ENCODE measurements around the gene PCLAF.
"Not testable (repeated sequence)": the region's sequence is repeated elsewhere in the genome, so short reads cannot be mapped to it uniquely, and the experiment has no call there.

PCLAF gene, protein sequence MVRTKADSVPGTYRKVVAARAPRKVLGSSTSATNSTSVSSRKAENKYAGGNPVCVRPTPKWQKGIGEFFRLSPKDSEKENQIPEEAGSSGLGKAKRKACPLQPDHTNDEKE

DNA sequence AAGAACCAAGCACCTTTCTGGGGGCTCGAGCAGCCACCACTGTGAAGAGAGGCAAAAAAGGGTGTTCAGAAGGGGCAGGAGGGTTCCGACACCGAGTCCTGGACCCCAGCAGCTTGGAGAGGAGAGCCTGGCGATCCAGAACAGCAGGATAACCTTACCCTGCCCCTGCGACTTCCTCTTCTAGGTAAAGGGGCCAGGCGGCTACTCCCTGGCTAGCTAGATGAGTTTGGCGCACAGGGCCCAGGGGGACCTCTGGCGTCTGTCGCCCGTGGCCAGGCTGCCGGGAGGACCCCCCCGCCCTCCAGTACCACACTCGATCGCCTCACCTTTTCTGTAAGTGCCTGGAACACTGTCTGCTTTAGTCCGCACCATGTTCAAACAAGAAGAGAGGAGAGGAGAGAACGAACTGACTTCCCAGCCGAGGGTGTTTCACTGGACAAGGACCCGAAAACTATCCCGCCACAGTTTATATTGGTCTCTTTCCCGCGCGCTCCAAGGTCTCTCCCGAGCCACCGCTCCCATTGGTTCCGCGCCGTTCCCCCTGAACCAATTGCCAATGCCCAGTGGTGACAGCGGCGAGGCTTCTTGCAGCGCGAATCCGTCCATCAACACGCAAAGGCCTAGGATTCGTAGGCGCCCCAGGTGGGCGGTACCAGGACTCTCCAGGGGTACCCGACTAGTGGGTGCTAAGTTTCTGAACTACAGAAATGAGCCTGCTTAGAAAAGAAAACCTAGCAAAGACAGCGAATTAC, at the start of gene PCLAF:
Gene PCLAF (minus strand): TSS at position 442 of the 752 bp plus-strand sequence. CDS start 70 bp downstream, at position 372.
- peak; percentile 95 for DNase-seq (ENCODE audit: low spot score)

GRCh38 chr15:64430000-64430735, 48.9 kb upstream of the PCLAF start:
- DNase-seq (ENCODE audit: low spot score) = no peak

DNA sequence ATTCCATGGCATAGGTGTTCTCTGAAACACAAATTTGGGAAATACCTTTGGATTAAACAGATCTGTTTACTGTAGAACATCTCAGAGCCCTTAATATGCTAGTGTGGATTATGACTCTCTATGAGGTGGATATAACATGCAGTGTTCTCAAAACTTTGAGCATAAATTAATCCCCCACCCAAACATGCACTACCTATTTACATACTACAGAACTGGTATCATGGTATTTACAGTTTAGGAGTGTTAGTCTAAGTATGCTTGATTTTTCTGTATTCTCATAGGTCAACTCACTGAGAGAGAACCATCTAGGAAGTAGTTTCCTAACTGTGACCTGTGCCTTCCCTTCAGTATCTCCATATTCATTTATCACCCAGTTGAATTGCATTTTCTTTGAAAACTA, 48.2 kb upstream of the PCLAF start:
- no peak for DNase-seq (ENCODE audit: low spot score)

- DNase-seq (ENCODE audit: low spot score) = no peak
Observed at GRCh38 chr15:64426845-64427465, 45.7 kb upstream of the PCLAF start.

GRCh38 chr15:64425221-64425620, 44.0 kb upstream of the PCLAF start:
- no peak for DNase-seq (ENCODE audit: low spot score)

DNA sequence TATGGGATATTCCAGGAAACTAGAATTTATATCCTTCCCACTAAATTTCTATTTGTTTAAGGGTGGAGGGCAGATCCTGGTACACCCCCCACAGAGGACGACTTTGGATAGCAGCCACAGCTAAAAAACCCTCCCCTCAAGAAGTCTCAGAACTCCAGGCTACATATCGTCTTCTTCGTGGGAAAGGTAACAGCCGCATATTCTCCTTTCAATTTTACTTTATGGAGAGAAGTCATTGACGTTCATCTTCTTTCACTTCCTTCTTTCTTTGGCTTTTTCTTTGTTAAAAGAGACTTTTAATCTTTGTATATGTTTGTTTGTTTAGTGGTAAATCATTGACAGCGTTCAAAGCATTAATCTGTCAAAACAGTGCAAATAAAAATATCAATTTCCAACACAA, 42.7 kb upstream of the PCLAF start:
- no peak for DNase-seq (ENCODE audit: low spot score)

DNA sequence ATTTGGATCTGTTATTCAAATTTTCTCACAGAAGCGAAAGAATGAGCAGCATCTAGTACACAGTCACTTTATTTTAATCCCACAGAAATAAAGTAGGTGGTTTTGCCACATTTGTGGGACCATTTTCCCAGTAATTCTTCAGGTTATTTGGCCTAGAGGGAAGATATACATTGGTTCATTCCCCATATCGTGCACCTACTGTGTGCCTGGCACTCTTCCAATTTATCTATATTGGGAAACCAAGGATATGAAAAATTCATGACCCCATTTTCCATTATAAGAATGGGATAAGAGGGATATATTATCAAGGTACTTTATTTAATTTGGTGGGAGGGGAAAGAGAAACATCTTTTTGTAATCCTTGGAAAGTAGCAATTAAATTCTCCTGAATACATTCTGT, 41.5 kb upstream of the PCLAF start:
- DNase-seq (ENCODE audit: low spot score) = no peak

- no peak for DNase-seq (ENCODE audit: low spot score)
Observed at GRCh38 chr15:64412216-64412615, 31.0 kb upstream of the PCLAF start.

DNA sequence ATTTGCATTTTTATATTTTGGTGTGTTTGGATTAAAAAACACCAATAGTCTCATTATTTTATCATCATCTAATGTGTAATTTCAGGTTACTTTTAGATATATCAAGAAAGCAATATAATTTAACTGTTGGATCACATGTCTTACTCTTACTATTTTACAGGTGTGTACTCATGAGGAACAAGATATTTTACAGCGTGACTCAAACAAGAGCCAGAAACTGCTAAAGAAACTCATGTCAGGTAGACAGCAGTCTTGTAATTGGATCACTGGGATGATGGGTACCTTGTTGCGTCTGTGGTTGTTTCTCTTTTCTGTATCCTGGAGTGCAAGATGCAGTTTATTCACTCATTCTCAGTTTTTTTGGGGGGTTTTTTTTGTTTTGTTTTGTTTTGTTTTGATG, 19.3 kb upstream of the PCLAF start:
- no peak for DNase-seq (ENCODE audit: low spot score)

GRCh38 chr15:64398575-64398974, 17.3 kb upstream of the PCLAF start:
- no peak for DNase-seq (ENCODE audit: low spot score)

- no peak for DNase-seq (ENCODE audit: low spot score)
Observed at GRCh38 chr15:64396789-64397188, 15.5 kb upstream of the PCLAF start.

DNA sequence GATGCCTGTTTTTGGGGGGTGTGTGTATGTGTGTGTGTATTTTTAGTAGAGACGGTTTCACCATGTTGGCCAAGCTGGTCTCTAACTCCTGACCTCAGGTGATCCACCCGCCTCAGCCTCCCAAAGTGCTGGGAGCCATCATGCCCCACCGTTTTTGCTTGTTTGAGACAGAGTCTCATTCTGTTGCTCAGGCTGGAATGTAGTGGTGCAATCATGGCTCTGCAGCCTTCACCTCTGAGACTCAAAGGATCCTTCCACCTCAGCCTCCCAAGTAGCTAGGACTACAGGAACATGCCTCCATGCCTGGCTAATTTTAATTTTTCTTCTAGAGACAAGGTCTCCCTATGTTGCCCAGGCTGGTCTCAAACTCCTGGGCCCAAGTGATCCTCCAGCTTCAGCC, 11.2 kb upstream of the PCLAF start:
- DNase-seq (ENCODE audit: low spot score) = not testable (repeated sequence)

- no peak for DNase-seq (ENCODE audit: low spot score)
Observed at GRCh38 chr15:64389036-64389435, 7.8 kb upstream of the PCLAF start.

- peak; percentile 93 for DNase-seq (ENCODE audit: low spot score)
Observed at GRCh38 chr15:64387562-64388168, 6.4 kb upstream of the PCLAF start, which contains the start of gene TRIP4. TRIP4 (plus strand) TSS chr15:64387836; CDS start chr15:64387864, 28 bp downstream.

- DNase-seq (ENCODE audit: low spot score) = no peak
Observed at GRCh38 chr15:64386291-64386690, 5.0 kb upstream of the PCLAF start.

- no peak for DNase-seq (ENCODE audit: low spot score)
Observed at GRCh38 chr15:64383760-64384159, 2.5 kb upstream of the PCLAF start.

DNA sequence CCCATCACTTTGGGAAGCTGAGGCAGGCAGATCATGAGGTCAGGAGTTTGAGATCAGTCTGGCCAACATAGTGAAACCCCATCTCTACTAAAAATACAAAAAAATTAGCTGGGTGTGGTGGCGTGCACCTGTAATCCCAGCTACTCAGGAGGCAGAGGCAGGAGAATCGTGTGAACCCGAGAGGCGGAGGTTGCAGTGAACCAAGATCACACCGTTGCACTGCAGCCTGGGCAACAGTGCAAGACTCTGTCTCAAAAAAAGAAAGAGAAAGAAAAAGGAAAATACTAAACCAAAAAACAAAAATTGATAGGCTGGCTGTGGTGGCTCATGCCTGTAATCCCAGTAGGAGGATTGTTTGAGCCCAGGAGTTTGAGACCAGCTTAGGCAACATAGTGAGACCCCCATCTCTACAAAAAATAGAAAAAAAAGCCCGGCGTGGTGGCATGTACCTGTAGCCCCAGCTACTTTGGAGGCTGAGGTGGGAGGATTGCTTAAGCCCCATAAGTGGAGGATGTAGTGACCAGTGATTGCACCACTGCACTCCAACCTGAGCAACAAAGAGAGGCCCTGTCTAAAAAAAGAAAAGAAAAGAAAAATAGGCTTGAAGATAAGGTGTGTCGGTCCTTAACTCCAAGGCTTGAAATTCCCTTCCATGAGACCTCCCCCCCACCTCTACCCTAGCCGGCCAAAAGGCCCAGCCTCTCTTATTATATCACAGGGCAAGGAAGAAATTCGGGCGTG, 941 bp downstream of the PCLAF start:
- DNase-seq (ENCODE audit: low spot score) = peak; percentile 20

GRCh38 chr15:64379216-64379960, 1.9 kb downstream of the PCLAF start:
- DNase-seq (ENCODE audit: low spot score) = peak; percentile 54

- DNase-seq (ENCODE audit: low spot score) = no peak
Observed at GRCh38 chr15:64373360-64373759, 7.9 kb downstream of the PCLAF start.

DNA sequence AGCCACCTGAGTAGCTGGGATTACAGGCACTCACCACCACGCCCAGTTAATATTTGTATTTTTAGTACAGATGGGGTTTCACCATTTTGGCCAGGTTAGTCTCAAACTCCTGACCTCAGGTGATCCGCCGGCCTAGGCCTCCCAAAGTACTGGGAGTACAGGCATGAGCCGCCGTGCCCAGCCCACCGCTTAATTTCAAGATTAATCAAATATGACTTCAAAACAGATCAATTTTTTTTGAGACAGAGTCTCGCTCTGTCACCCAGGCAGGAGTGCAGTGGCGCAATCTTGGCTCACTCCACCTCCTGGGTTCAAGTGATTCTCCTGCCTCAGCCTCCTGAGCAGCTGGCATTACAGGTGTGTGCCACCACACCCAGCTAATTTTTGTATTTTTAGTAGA, 9.9 kb downstream of the PCLAF start:
- DNase-seq (ENCODE audit: low spot score) = not testable (repeated sequence)

DNA sequence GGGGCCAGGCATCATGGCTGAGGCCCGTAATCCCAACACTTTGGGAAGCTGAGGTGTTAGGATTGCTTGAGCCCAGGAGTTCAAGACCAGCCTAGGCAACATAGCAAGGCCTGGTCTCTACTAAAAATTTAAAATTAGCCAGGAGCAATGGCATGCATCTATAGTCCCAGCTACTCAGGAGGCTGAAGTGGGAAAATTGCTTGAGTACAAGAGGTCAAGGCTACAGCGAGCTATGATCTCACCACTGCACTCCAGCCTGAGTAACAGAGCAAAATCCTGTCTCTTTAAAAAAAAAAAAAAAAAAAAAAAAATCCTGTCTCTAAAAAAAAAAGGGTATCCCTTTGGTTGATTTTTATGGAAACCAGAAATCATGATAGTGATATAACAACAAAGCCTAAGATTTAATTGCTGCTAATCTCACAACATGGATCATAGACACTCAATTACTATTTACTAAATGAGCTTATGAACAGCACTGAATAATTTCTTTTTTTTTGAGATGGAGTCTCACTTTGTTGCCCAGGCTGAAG, 12.1 kb downstream of the PCLAF start:
- no peak for DNase-seq (ENCODE audit: low spot score)
